HG03064 (cell line): ENCODE data around the gene SOCS1.

ENCODE experiments used
- ATAC-seq: cut with Tn5 transposase; IDR thresholded peaks from one replicate; pipeline ENCODE4 v1.9.1; 2021; ENCODE audit warnings: low read depth; ENCODE audit not compliant: unreplicated experiment

SOCS1 gene

GRCh38 chr16:11263737-11264136 is 7.7 kb upstream of the SOCS1 start:
- no peak for ATAC-seq

- ATAC-seq: no peak
Observed at GRCh38 chr16:11262915-11263314, 6.9 kb upstream of the SOCS1 start.

- ATAC-seq: no peak
Observed at GRCh38 chr16:11260596-11260966, 4.6 kb upstream of the SOCS1 start.

GRCh38 chr16:11259655-11260595 is 3.9 kb upstream of the SOCS1 start:
- no peak for ATAC-seq

- no peak for ATAC-seq
Observed at GRCh38 chr16:11258553-11259492, 2.8 kb upstream of the SOCS1 start.

- ATAC-seq: no peak
Observed at GRCh38 chr16:11257131-11257938, 1.3 kb upstream of the SOCS1 start.

- ATAC-seq: no peak
Observed at GRCh38 chr16:11256661-11257130, 692 bp upstream of the SOCS1 start.

- ATAC-seq: peak; percentile 0
Observed at GRCh38 chr16:11254913-11255736, 879 bp downstream of the SOCS1 start.

- no peak for ATAC-seq
Observed at GRCh38 chr16:11253995-11254912, 1.8 kb downstream of the SOCS1 start.

- ATAC-seq: no peak
Observed at GRCh38 chr16:11253009-11253994, 2.7 kb downstream of the SOCS1 start.

- no peak for ATAC-seq
Observed at GRCh38 chr16:11252482-11252931, 3.5 kb downstream of the SOCS1 start.

- no peak for ATAC-seq
Observed at GRCh38 chr16:11251525-11252481, 4.2 kb downstream of the SOCS1 start.

GRCh38 chr16:11250786-11251524 is 5.0 kb downstream of the SOCS1 start:
- ATAC-seq: no peak

- ATAC-seq: no peak
Observed at GRCh38 chr16:11250091-11250785, 5.8 kb downstream of the SOCS1 start.
